Body of pancreas (tissue), 4 donors: ENCODE results near the gene CRYGB. TPM values are rescaled to one million over a fixed set of nuclear protein-coding genes. Genes with fewer than 3 reads are reported as not detected.

Experiments
- ATAC-seq: fragments of 150-250 bp; one replicate; pipeline ENCODE4 v1.9.1; 2016
- DNase-seq, 4 donors: peaks; one replicate each; pipeline ENCODE4 v3.0.0-alpha.2; 2019
- H3K27ac ChIP-seq, 4 donors: fragments of 200-600 bp; sonication (generic); 1 replicate in 3 of 4; 2 replicates in 1 of 4; pipeline versions ENCODE4 v1.5.1 to v1.6.1; 2016 to 2019; ENCODE audit warnings: mild to moderate bottlenecking in 1 of 4, mixed read lengths in 1 of 4, moderate library complexity in 1 of 4
- H3K27me3 ChIP-seq, 2 donors: fragments of 200-600 bp; sonication (generic); one replicate each; pipeline ENCODE4 v1.6.0; 2016; ENCODE audit warnings: mild to moderate bottlenecking in 1 of 2
- H3K36me3 ChIP-seq, 2 donors: fragments of 200-600 bp; sonication (generic); replicated peaks in 1 of 2; 2 replicates each; pipeline ENCODE4 v1.5.1; 2016; ENCODE audit warnings: low read depth in 2 of 2; ENCODE audit not compliant: insufficient read depth in 1 of 2
- H3K4me1 ChIP-seq: fragments of 200-600 bp; sonication (generic); one replicate; pipeline ENCODE4 v1.6.0; 2016
- H3K4me3 ChIP-seq, 2 donors: fragments of 200-600 bp; sonication (generic); 1 replicate in 1 of 2; 2 replicates in 1 of 2; pipeline ENCODE4 v1.5.1; 2016 to 2019
- H3K9me3 ChIP-seq, 3 donors: fragments of 200-600 bp; sonication (generic); 1 replicate in 2 of 3; 2 replicates in 1 of 3; pipeline ENCODE4 v1.5.1; 2016
- CTCF ChIP-seq, 7 experiments: fragments of 450-650 bp in 4 of 7; fragments of 200-600 bp in 3 of 7; sonication (generic) in 3 of 7; IDR thresholded peaks; one replicate each; pipeline ENCODE4 v1.5.1; 2016 to 2019; ENCODE audit warnings: antibody characterized with exemption in 7 of 7
- POLR2A ChIP-seq, 3 donors: fragments of 450-650 bp; IDR thresholded peaks; one replicate each; pipeline ENCODE4 v1.6.1; 2016; ENCODE audit warnings: antibody characterized with exemption in 3 of 3, mild to moderate bottlenecking in 2 of 3
- WGBS, 2 donors: methylation state at CpG; one replicate each; pipeline ENCODE4 v1.1.5; 2017; 5-methylcytosine and 5-hydroxymethylcytosine counted together
- intact Hi-C: fragments of 100-400 bp; cut with DNase I; formaldehyde crosslinking; loops from one replicate; pipeline ENCODE4 v1.15.1; 2023
- total RNA-seq, 2 donors: library from RNA; depleted of rRNA; stranded (reverse); fragments of >200 nt; gene quantifications; one replicate each; pipeline ENCODE4 v1.1.0, GENCODE V29; 2016

Gene CRYGB
- total RNA-seq = not detected

- ATAC-seq (no peak), DNase-seq (no peak)
- intact Hi-C loops = no loop called here
- no peak for TF ChIP-seq CTCF (IDR thresholded peaks at IDR 0.05)
- TF ChIP-seq POLR2A (IDR thresholded peaks at IDR 0.05) = no peak
- 68 to 72% methylated on average over 6 of the region's 6 CpGs for WGBS, 2 donors
- Histone ChIP-seq H3K4me3 (no peak within 1 kb of the TSS), H3K27ac (no peak within 1 kb of the TSS), H3K9me3 (no peaks in the 10 kb centered on the region), H3K27me3 (no peaks in the 10 kb centered on the region), H3K4me1 (no peaks in the 10 kb centered on the region), H3K36me3 (no peaks in the 10 kb centered on the region)
These were observed at the start of gene CRYGB for GRCh38 chr2:208146006-208146405. CRYGB (minus strand) TSS chr2:208146158; CDS start chr2:208146120, 38 bp downstream.

GRCh38 chr2:208195531-208195930, 49.6 kb upstream of the CRYGB start:
- Histone ChIP-seq H3K27me3 (no peaks in the 10 kb centered on the region), H3K4me3 (no peak overlapping the region), H3K27ac (no peak overlapping the region), H3K9me3 (no peaks in the 10 kb centered on the region), H3K36me3 (no peaks in the 10 kb centered on the region), H3K4me1 (no peaks in the 10 kb centered on the region)
- DNase-seq (no peak), ATAC-seq (no peak)
- intact Hi-C loops = no loop called here
- TF ChIP-seq CTCF (IDR thresholded peaks at IDR 0.05) = no peak
- TF ChIP-seq POLR2A (IDR thresholded peaks at IDR 0.05) = no peak
- 79 to 81% methylated on average over 3 of the region's 3 CpGs for WGBS, 2 donors

GRCh38 chr2:208192611-208193236, 46.8 kb upstream of the CRYGB start:
- Histone ChIP-seq H3K27me3 (no peaks in the 10 kb centered on the region), H3K9me3 (no peaks in the 10 kb centered on the region), H3K4me1 (no peaks in the 10 kb centered on the region), H3K36me3 (no peaks in the 10 kb centered on the region), H3K4me3 (no peak overlapping the region), H3K27ac (no peak overlapping the region)
- 69 to 74% methylated on average over 8 of the region's 8 CpGs for WGBS, 2 donors
- intact Hi-C loops = no loop called here
- no peak for ATAC-seq
- no peak for TF ChIP-seq POLR2A (IDR thresholded peaks at IDR 0.05)
- no peak for TF ChIP-seq CTCF (IDR thresholded peaks at IDR 0.05)
- no peak for DNase-seq

GRCh38 chr2:208189810-208190503, 44.0 kb upstream of the CRYGB start, which contains the start of gene C2orf80:
C2orf80 (minus strand) TSS chr2:208190030; CDS start chr2:208186986, 3,044 bp downstream.
- no peaks in the 10 kb centered on the region for H3K9me3 ChIP-seq
- intact Hi-C loops = no loop called here
- DNase-seq (no peak), ATAC-seq (no peak)
- no peak within 1 kb of the TSS for H3K4me3 ChIP-seq
- no peaks in the 10 kb centered on the region for H3K27me3 ChIP-seq
- whole genome bisulfite sequencing, 2 donors = 63 to 65% methylated on average over 10 of the region's 10 CpGs
- TF ChIP-seq CTCF (IDR thresholded peaks at IDR 0.05) = no peak
- H3K36me3 ChIP-seq = no peaks in the 10 kb centered on the region
- no peaks in the 10 kb centered on the region for H3K4me1 ChIP-seq
- no peak within 1 kb of the TSS for H3K27ac ChIP-seq
